Activated CD8-positive, alpha-beta memory T cell treated with anti-CD3 and anti-CD28 coated beads, Interleukin-2, amount 50 U/mL, for 24 hours (primary cell): ENCODE data around the gene HOXA2.

Experiments
- DNase-seq: peaks from one replicate; pipeline ENCODE4 v3.0.0-alpha.2; 2020; ENCODE audit errors: extremely low read depth

The HOXA2 gene

GRCh38 chr7:27124902-27125689 lies 22.6 kb upstream of the HOXA2 start:
- DNase-seq = no peak

- no peak for DNase-seq
Measured at GRCh38 chr7:27124096-27124901, 21.8 kb upstream of the HOXA2 start.

DNA sequence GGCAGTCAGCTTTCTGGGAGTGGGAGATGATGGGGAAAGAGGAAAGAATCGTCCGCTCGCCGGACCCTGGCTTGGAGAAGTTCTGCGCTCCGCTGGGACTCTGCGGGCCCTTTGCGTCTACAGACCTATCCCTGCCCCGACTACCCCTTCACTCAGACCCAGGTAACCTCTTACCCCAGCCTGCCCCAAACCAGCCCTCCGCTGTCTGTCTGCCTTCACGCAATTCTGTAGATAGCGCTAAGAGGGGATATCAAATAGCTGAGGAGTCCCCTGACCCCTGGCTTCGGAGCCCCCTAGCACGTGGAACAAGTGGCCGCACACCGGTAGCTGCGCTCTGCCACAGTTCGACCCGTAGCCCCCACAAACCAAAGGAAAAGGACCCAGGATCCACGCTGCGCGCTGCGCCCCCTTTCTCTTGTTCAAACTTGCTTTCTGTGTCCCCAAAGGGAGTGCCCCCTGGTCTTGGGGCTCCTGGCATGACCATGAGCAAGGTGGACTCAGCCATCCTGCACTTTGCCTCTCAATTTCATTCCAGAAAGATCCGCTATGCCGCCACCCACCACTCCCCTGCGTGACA lies 21.1 kb upstream of the HOXA2 start:
- no peak for DNase-seq

DNA sequence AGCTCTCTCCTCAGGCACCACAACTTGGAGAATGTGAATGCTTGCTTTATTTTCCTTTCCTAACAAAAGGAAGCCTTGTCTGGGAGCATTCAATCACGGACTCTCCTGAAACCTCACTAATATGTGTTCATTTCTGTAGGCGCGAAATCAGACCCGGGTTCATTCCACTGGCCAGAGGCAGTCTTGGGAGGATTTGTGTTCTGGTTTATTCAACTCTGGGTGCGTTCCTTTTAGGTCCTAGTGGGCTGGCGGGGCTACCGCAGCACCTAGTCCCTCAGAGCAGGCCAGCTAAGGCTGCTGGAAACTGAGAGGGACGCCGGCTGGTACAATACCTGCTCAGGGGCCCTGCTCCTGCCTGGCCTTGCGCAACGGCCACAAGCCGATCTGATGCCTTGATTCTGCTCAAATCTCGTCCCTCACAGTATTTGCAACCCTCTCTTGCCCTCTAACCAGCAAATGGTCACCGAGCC lies 20.6 kb upstream of the HOXA2 start:
- no peak for DNase-seq

DNA sequence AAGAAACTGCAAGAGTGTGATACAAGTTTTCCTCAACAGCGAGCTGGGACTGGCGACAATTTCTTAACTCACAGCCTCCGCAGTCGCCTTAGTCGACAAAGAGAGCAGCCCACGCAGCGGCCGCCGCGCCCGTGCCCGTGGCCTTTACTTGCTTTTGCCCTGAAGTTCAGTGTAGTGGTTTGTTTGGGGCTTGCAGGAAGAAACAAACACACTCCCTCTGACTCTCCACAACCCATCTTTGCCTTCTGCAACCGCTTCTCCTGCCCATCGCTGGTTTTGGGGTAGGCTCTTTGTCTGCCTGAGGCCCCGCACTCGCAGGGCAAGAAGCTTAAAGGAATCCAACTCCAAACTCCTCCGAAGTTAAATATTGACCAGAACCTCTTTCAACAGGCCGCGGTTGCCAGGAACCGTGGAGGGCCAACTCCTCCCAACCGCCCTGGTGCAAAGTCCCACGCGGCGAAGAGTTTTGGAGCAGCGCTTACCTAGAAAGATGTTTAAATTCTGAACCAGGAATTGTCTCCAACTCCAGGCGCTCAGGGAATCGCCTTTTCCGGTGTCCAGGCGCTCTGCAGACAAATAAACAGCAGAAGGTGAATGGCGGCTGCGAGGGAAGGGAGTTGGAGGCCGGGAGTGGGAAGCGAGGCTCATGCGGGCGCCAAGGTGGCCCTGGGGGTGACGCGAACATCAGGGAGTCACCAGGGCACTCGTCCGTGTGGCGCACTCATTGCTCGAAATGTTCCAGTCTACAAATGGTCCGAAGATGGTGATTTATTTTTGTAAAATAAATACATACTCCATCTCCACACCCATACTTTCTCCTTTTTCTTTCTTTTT lies 19.8 kb upstream of the HOXA2 start:
- DNase-seq = no peak

DNA sequence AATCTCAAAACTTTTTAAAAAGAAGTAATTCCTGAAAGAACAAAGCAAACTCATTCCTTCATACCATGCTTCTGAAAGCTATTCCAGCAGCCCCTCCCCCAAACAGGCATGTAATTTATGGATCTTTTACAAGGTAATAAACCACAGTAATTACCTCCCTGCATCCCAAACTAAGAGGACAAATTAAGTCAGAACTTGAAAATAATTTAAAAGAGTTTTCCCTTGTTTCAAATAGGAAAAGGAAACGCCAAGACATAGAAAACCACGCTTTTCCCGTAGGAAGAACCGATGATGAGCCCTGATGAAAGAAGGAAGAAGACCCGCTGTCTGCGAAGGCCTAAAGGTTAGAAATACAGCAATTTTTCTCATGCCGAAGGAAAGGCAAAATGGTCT lies 19.2 kb upstream of the HOXA2 start:
- no peak for DNase-seq

- DNase-seq = no peak
Measured at GRCh38 chr7:27119412-27119911, 17.0 kb upstream of the HOXA2 start.

GRCh38 chr7:27118580-27118979 lies 16.1 kb upstream of the HOXA2 start:
- no peak for DNase-seq

- no peak for DNase-seq
Measured at GRCh38 chr7:27117887-27118491, 15.5 kb upstream of the HOXA2 start.

- no peak for DNase-seq
Measured at GRCh38 chr7:27116962-27117886, 14.7 kb upstream of the HOXA2 start.

- DNase-seq = no peak
Measured at GRCh38 chr7:27116031-27116961, 13.8 kb upstream of the HOXA2 start.

DNA sequence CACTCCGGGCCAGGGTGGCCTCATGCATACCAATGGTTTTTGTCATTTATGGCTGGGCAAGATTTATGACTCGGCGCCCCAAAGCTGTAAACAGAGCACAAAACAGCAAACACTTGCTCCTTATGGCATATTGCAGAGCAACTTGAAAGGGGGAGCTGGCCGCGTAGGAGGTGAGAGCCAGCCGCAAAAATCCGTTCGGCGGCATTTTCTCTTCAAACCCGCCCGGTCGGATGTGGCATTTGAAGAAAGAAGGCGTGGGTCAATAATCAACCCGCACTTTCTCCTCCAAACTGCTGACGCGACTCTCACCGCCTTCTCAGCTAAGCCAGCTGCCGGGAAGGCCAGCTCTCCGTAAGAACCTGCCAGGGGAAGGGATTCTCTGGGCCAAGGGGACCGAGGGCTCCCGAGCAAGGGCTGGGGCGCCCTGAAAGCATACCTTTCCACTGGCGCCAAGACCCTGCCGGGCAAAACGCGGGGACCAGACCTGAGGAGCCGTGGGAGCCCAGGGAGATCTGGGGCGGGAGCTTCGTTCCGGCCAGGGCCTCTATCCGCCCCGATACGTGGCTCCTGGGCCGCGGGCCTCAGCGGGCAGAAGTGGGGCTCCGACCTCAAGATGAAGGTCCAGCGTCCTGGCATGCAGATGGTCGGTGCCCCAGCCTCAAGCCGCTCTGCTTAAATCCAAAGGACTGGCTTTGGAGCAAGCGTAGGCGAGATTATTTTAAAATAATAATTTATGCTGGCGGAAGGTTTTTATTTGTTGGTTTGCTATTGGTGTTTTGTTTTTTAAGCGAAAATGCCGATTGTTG lies 12.9 kb upstream of the HOXA2 start:
- DNase-seq = no peak

DNA sequence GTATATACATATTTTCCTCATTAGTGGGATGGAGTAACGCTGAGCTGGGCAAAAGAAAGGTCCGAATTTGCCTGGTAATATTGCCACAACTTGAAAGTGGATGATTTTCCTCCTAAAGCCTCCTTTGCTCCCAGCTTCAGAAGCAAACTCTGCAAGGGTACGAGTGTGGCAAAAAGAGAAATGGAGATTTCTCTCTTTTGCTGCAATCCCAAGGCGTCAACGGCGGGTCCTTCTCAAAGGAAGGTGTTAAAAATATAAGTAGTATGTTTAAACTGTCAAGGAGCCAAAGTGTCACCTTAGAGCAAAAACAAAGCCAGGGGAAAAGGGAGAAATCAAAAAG lies 12.4 kb upstream of the HOXA2 start:
- DNase-seq = no peak

GRCh38 chr7:27113991-27114769 lies 11.7 kb upstream of the HOXA2 start:
- DNase-seq = no peak

DNA sequence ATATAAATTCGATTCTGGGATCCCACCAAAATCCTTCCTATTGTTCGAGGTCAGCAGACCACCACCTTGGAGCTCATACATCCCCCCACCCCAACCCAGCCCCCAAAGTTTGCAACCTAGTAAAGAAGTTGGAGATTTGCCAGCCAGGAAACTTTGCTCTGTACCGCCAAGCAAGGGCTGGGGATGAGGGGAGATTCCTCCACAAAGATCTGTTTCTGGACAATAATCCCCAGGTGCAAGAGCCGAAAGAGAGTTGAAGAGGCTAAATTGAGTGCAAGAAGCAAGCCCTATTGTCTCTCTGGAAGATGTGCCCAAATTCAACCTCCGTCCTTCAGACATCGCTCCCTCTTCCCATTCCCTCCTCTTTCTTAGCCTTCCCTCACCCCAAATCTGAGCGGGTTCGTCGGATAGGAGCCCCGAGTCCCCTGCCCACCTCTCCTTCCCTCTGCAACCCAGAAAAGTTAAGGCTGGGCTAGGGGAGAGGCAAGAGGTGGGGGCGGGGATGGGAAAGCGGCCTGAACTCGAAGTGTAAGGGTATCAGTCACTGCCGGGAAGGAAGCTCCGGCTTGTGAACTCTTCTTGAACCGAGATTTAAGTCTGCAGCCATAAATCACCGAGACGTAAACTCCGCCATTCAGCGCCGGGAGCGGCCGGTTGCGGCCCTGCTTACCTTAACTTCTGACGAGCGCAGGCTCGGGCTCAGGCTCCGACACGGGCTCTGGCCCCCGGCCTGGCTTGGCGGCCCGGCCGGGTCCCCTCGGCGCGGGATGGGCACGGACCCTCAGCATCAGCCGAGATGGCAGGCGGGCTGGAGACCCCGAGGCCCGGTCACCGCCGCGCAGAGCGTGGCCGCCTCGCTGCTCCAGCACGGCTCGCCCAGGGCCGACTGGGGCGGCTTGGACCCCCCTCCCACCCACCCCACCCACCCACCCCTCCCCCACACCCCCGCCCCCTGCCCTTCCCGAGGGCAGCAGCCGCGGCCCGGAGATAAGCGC lies 10.8 kb upstream of the HOXA2 start:
- no peak for DNase-seq

DNA sequence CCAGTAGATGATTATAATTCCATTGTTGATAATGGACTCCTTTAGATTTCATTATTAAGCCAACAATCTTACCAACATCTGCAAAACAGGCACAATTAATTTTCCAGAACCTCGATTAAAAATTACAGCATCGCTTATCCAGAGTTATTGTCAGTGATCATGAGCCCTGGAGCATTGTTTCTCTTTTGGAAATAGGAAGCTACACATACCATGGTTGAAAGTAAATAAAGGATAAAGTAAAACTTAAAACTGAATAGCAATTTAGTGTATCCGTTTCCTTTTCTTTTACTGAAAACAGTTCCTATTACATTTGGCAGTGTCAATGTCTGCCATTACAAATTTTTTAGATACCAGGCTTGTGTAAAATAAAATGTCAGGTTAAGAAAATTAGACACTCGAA lies 9.9 kb upstream of the HOXA2 start:
- no peak for DNase-seq
